Stimulated activated CD8-positive, alpha-beta memory T cell treated with anti-CD3 and anti-CD28 coated beads, Interleukin-12 subunit alpha, Interleukin-12 subunit beta, amount 100 ng/mL, for 24 hours (primary cell): ENCODE measurements around the gene HBA2.
"Not testable (repeated sequence)": the region's sequence is repeated elsewhere in the genome, so short reads cannot be mapped to it uniquely, and the experiment has no call there.

ENCODE experiments used
- DNase-seq: peaks from one replicate; pipeline ENCODE4 v3.0.0-alpha.2; 2020; ENCODE audit errors: extremely low read depth

HBA2 gene

GRCh38 chr16:155031-155398 lies 17.7 kb upstream of the HBA2 start:
- DNase-seq = no peak

GRCh38 chr16:159136-159849 lies 13.4 kb upstream of the HBA2 start:
- no peak for DNase-seq

GRCh38 chr16:160242-160641 lies 12.4 kb upstream of the HBA2 start:
- DNase-seq = not testable (repeated sequence)

GRCh38 chr16:160691-161190 lies 11.9 kb upstream of the HBA2 start:
- DNase-seq = no peak

- no peak for DNase-seq
Observed at GRCh38 chr16:162271-162991, 10.2 kb upstream of the HBA2 start.

- not testable (repeated sequence) for DNase-seq
Observed at GRCh38 chr16:163139-163538, 9.5 kb upstream of the HBA2 start.

GRCh38 chr16:163696-164095 lies 9.0 kb upstream of the HBA2 start:
- DNase-seq = not testable (repeated sequence)

GRCh38 chr16:164134-164823 lies 8.4 kb upstream of the HBA2 start:
- not testable (repeated sequence) for DNase-seq

GRCh38 chr16:164827-165538 lies 7.7 kb upstream of the HBA2 start:
- no peak for DNase-seq

- no peak for DNase-seq
Observed at GRCh38 chr16:165539-166374, 6.9 kb upstream of the HBA2 start, which contains the start of gene HBM. HBM (plus strand) TSS chr16:165978; CDS start chr16:165998, 20 bp downstream.

- no peak for DNase-seq
Observed at GRCh38 chr16:166375-167121, 6.1 kb upstream of the HBA2 start.

- DNase-seq = no peak
Observed at GRCh38 chr16:167122-167690, 5.5 kb upstream of the HBA2 start.

GRCh38 chr16:168424-168823 lies 4.3 kb upstream of the HBA2 start:
- DNase-seq = no peak

- no peak for DNase-seq
Observed at GRCh38 chr16:169014-169413, 3.7 kb upstream of the HBA2 start.

GRCh38 chr16:170088-170507 lies 2.6 kb upstream of the HBA2 start:
- not testable (repeated sequence) for DNase-seq

- no peak for DNase-seq
Observed at GRCh38 chr16:170788-171187, 1.9 kb upstream of the HBA2 start.

- not testable (repeated sequence) for DNase-seq
Observed at GRCh38 chr16:173211-173854, 657 bp downstream of the HBA2 start.

GRCh38 chr16:173928-174769 lies 1.5 kb downstream of the HBA2 start:
- not testable (repeated sequence) for DNase-seq
